ACC112 (cell line): ENCODE measurements around the gene REC8.

Experiments
- H2AFZ ChIP-seq: fragments of 200-600 bp; sonication (generic); one replicate; pipeline ENCODE4 v1.6.0; 2017; ENCODE audit warnings: antibody characterized with exemption, low read length; ENCODE audit not compliant: unreplicated experiment
- H3K27ac ChIP-seq: fragments of 200-600 bp; sonication (generic); 2 replicates; pipeline ENCODE4 v1.5.1; 2014; ENCODE audit warnings: low read depth, mild to moderate bottlenecking, antibody characterized with exemption, low read length, moderate library complexity
- H3K27me3 ChIP-seq: fragments of 200-600 bp; sonication (generic); 2 replicates; pipeline ENCODE4 v1.6.1; 2014; ENCODE audit warnings: mild to moderate bottlenecking, antibody characterized with exemption, low read length, moderate library complexity, mixed read lengths; ENCODE audit not compliant: insufficient read depth
- H3K36me3 ChIP-seq: fragments of 200-600 bp; sonication (generic); 2 replicates; pipeline ENCODE4 v1.6.1; 2016; ENCODE audit warnings: mild to moderate bottlenecking, antibody characterized with exemption, low read length, moderate library complexity, mixed read lengths; ENCODE audit not compliant: insufficient read depth
- H3K4me1 ChIP-seq: fragments of 200-600 bp; sonication (generic); one replicate; pipeline ENCODE4 v1.6.1; 2016; ENCODE audit warnings: low read length, mixed read lengths; ENCODE audit not compliant: insufficient read depth, unreplicated experiment, control insufficient read depth
- H3K4me3 ChIP-seq: fragments of 200-600 bp; sonication (generic); 2 replicates; pipeline ENCODE4 v1.5.1; 2014; ENCODE audit warnings: mild to moderate bottlenecking, low read depth, low read length
- H3K79me2 ChIP-seq: fragments of 200-600 bp; sonication (generic); one replicate; pipeline ENCODE4 v1.6.0; 2016; ENCODE audit warnings: low read length; ENCODE audit not compliant: control insufficient read depth, unreplicated experiment, insufficient read depth

REC8 gene

GRCh38 chr14:24149302-24149969, 22.4 kb upstream of the REC8 start:
- peaks cover 18% of the 10 kb centered on the region for H3K4me1 ChIP-seq
- H3K27ac ChIP-seq, result no peak overlapping the region
- H3K27me3 ChIP-seq, result no peaks in the 10 kb centered on the region
- no peak overlapping the region; the same call in 1 of the 2 replicates for H3K4me3 ChIP-seq
- H2AFZ ChIP-seq, result no peak overlapping the region
- peaks cover 47% of the 10 kb centered on the region for H3K79me2 ChIP-seq
- H3K36me3 ChIP-seq, result peaks cover 24% of the 10 kb centered on the region

GRCh38 chr14:24150061-24150460, 21.8 kb upstream of the REC8 start:
- Histone ChIP-seq H2AFZ (no peak overlapping the region), H3K36me3 (peaks cover 19% of the 10 kb centered on the region), H3K27me3 (no peaks in the 10 kb centered on the region), H3K4me1 (peaks cover 12% of the 10 kb centered on the region), H3K27ac (no peak overlapping the region), H3K4me3 (no peak overlapping the region), H3K79me2 (peaks cover 41% of the 10 kb centered on the region)

DNA sequence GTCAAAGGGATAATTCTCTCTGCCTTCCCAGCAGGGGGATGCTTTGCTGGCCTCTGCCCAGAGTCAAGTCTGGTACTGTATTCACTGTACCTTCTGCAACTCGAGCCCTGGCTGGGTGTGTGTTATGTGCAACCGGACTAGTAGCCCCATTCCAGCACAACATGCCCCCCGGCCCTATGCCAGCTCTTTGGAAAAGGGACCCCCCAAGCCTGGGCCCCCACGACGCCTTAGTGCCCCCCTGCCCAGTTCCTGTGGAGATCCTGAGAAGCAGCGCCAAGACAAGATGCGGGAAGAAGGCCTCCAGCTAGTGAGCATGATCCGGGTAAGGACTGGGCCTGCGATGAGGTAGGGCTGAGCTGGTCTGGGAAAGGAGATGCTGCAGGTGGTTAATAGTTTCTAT, 21.3 kb upstream of the REC8 start:
- H3K4me1 ChIP-seq, result peaks cover 7% of the 10 kb centered on the region
- no peak overlapping the region for H2AFZ ChIP-seq
- H3K27me3 ChIP-seq, result no peaks in the 10 kb centered on the region
- peaks cover 23% of the 10 kb centered on the region for H3K36me3 ChIP-seq
- H3K79me2 ChIP-seq, result peaks cover 36% of the 10 kb centered on the region
- H3K4me3 ChIP-seq, result no peak overlapping the region
- H3K27ac ChIP-seq, result no peak overlapping the region

- Histone ChIP-seq H3K4me3 (no peak overlapping the region), H2AFZ (no peak overlapping the region), H3K27me3 (no peaks in the 10 kb centered on the region)
Observed at GRCh38 chr14:24150993-24151392, 20.9 kb upstream of the REC8 start.

DNA sequence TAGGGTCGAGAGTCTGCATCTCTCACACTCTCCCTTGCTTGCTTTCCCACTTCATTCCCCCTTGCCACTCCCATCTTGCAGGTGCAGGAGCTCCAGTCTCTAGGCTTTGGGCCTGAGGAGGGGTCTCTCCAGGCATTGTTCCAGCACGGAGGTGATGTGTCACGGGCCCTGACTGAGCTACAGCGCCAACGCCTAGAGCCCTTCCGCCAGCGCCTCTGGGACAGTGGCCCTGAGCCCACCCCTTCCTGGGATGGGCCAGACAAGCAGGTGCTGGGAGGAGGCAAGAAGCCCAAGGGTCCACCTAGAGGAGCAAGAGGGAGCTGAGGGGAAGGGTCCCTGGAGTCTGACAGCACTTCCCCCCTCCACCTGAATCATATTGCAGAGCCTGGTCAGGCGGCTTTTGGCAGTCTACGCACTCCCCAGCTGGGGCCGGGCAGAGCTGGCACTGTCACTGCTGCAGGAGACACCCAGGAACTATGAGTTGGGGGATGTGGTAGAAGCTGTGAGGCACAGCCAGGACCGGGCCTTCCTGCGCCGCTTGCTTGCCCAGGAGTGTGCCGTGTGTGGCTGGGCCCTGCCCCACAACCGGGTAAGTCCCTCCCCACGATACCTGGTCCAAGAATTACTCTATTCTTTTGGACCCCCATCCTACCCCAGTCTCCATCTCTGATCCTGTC, 20.3 kb upstream of the REC8 start:
- H3K27me3 ChIP-seq, result no peaks in the 10 kb centered on the region
- peaks cover 7% of the 10 kb centered on the region for H3K4me1 ChIP-seq
- H3K27ac ChIP-seq, result no peak overlapping the region
- no peak overlapping the region for H2AFZ ChIP-seq
- H3K79me2 ChIP-seq, result peaks cover 28% of the 10 kb centered on the region
- H3K4me3 ChIP-seq, result no peak overlapping the region
- H3K36me3 ChIP-seq, result peaks cover 28% of the 10 kb centered on the region

More at GRCh38 chr14:24150993-24151392, 20.9 kb upstream of the REC8 start:
- peaks cover 32% of the 10 kb centered on the region for H3K79me2 ChIP-seq
- peaks cover 27% of the 10 kb centered on the region for H3K36me3 ChIP-seq
- no peak overlapping the region for H3K27ac ChIP-seq
- H3K4me1 ChIP-seq, result peaks cover 7% of the 10 kb centered on the region

GRCh38 chr14:24155100-24155499, 16.8 kb upstream of the REC8 start:
- Histone ChIP-seq H3K4me1 (no peaks in the 10 kb centered on the region), H3K36me3 (peaks cover 29% of the 10 kb centered on the region), H3K4me3 (no peak overlapping the region), H3K27ac (no peak overlapping the region), H2AFZ (no peak overlapping the region), H3K27me3 (no peaks in the 10 kb centered on the region), H3K79me2 (peaks cover 2% of the 10 kb centered on the region)

GRCh38 chr14:24156840-24157239, 15.0 kb upstream of the REC8 start:
- Histone ChIP-seq H3K4me3 (no peak overlapping the region), H2AFZ (no peak overlapping the region), H3K79me2 (peaks cover 8% of the 10 kb centered on the region), H3K27me3 (no peaks in the 10 kb centered on the region), H3K36me3 (peaks cover 19% of the 10 kb centered on the region), H3K4me1 (peaks cover 6% of the 10 kb centered on the region), H3K27ac (no peak overlapping the region)

DNA sequence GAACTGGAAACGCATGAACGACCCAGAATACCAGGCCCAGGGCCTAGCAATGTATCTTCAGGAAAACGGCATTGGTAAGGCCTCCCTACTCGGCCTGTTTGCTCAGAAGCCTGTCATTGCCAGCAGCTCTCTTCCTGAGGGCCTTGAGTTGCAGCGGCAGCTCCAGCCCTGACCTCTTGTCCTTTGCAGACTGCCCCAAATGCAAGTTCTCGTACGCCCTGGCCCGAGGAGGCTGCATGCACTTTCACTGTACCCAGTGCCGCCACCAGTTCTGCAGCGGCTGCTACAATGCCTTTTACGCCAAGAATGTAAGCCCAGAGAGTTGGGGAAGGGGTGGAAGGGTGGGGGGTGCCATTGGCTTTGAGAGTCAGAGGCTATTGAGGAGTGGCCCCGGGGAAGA, 14.5 kb upstream of the REC8 start:
- Histone ChIP-seq H3K27ac (no peak overlapping the region), H3K36me3 (peaks cover 16% of the 10 kb centered on the region), H3K4me3 (no peak overlapping the region), H3K27me3 (no peaks in the 10 kb centered on the region), H2AFZ (no peak overlapping the region), H3K4me1 (peaks cover 11% of the 10 kb centered on the region), H3K79me2 (peaks cover 13% of the 10 kb centered on the region)

- no peak overlapping the region for H2AFZ ChIP-seq
- H3K4me3 ChIP-seq, result no peak overlapping the region
- peaks cover 22% of the 10 kb centered on the region for H3K4me1 ChIP-seq
- H3K79me2 ChIP-seq, result peaks cover 34% of the 10 kb centered on the region
- H3K27me3 ChIP-seq, result no peaks in the 10 kb centered on the region
- peaks cover 34% of the 10 kb centered on the region for H3K36me3 ChIP-seq
- H3K27ac ChIP-seq, result peak overlapping the region; percentile 96
Observed at GRCh38 chr14:24159777-24160498, 11.9 kb upstream of the REC8 start.

- no peaks in the 10 kb centered on the region for H3K27me3 ChIP-seq
- peak overlapping the region; percentile 96 for H3K27ac ChIP-seq
- peaks cover 36% of the 10 kb centered on the region for H3K36me3 ChIP-seq
- no peak overlapping the region for H2AFZ ChIP-seq
- peaks cover 34% of the 10 kb centered on the region for H3K79me2 ChIP-seq
- H3K4me3 ChIP-seq, result no peak overlapping the region
- H3K4me1 ChIP-seq, result peaks cover 22% of the 10 kb centered on the region
Observed at GRCh38 chr14:24160499-24160849, 11.4 kb upstream of the REC8 start.
